Pancreas (tissue), 10 donors: ENCODE data around the gene CTIF. TPM values are rescaled to one million over a fixed set of nuclear protein-coding genes. Genes with fewer than 3 reads are reported as not detected.

Experiments used
- ATAC-seq, 4 donors: fragments of 200-7000 bp; cut with Tn5 transposase; one replicate each; pipeline versions ENCODE4 v1.8.0 to v1.9.1; 2020; ENCODE audit warnings: mild to moderate bottlenecking in 4 of 4, moderate library complexity in 4 of 4
- DNase-seq, 6 donors: peaks; one replicate each; pipeline ENCODE4 v3.0.0-alpha.2; 2020
- FAIRE-seq: peaks from 2 replicates; lab custom pipeline; 2012; peaks lifted over from hg19 to GRCh38; lab: Jason Lieb, UNC
- H3K27ac ChIP-seq, 4 donors: fragments of 200-600 bp; sonication (generic); 1 replicate in 3 of 4; 2 replicates in 1 of 4; pipeline versions ENCODE4 v1.5.0 to v1.8.0; 2020
- H3K27me3 ChIP-seq, 4 donors: fragments of 200-600 bp; one replicate each; pipeline ENCODE4 v1.8.0; 2021
- H3K36me3 ChIP-seq, 3 donors: fragments of 200-600 bp; sonication (generic) in 1 of 3; one replicate each; pipeline versions ENCODE4 v1.5.0 to v1.8.0; 2020 to 2021
- H3K4me1 ChIP-seq, 3 donors: fragments of 200-600 bp; one replicate each; pipeline ENCODE4 v1.8.0; 2021
- H3K4me3 ChIP-seq, 4 donors: fragments of 200-600 bp; sonication (generic) in 2 of 4; one replicate each; pipeline versions ENCODE4 v1.5.0 to v1.8.0; 2020 to 2021
- H3K9me3 ChIP-seq, 4 donors: fragments of 200-600 bp; one replicate each; pipeline ENCODE4 v1.8.0; 2021
- WGBS, 2 donors: extraction: QIAGEN DNeasy Blood & Tissue Kit; methylation state at CpG; one replicate each; pipeline ENCODE4 v1.1.7; 2013; 5-methylcytosine and 5-hydroxymethylcytosine counted together
- intact Hi-C, 3 donors: fragments of 100-400 bp; cut with DNase I; formaldehyde crosslinking; loops; one replicate each; pipeline versions ENCODE4 v1.11.1 to v1.14.2; 2022
- polyA plus RNA-seq, 2 donors: library from polyadenylated mRNA; stranded (reverse); fragments of 200-250 nt; gene quantifications; one replicate each; pipeline ENCODE4 v1.2.3, GENCODE V29; 2013
- total RNA-seq, 6 donors: library from RNA; stranded (reverse); fragmentation: NEBNext Ultra II Directional in 4 of 6; extraction: Animal tissue kit (Norgen Biotek cat#: 25700) in 4 of 6; gene quantifications; one replicate each; pipeline versions ENCODE4 v1.2.1 to v1.2.4, GENCODE V29; 2021 to 2023
- TF ChIP-seq, protein P1 (sequence below), 4 donors: fragments of 200-600 bp; sonication (generic) in 3 of 4; IDR thresholded peaks; one replicate each; pipeline versions ENCODE4 v1.5.0 to v1.8.0; 2021; ENCODE audit warnings: antibody characterized with exemption in 4 of 4
- donor health status: healthy with polysubstance abuse.
- donor health status: DM: no; HTN: no; CAD: no; lungs with moderate emphysema.
- donor health status: DM: no; HTN: no; CAD: no.
- donor health status: control.
- donor health status: control.
- donor health status: Bipolar disorder and iron deficiency.
- donor health status: DM: yes; HTN: yes; CAD: no.
- donor health status: DM: no; HTN: no; CAD: no.
- donor health status: DM: no; HTN: no; CAD: no.
- donor health status: DM: yes; HTN: yes; CAD: no.

Gene CTIF
- total and polyA plus RNA-seq, 8 donors: 15.1 to 27.4 (median 16.7) TPM

DNA sequence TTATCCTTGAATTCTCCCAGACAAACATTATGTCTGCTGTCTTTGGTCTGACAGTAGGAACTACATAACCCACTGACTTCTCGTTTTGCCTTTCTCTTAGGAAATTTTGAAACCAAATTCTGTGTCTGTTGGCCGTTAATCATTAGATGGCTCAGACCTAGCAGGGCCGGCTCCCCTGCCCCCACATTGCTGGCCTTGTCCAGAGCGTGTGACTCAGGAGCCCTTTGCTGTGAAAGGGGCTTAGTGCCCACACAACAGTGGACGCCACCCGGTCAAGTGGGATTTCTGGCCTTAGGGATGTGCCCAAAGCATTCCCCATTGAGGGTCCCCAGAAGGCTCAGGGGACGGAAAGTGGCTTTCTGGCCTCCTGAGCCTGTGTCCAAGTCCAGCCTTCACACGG lies 137.5 kb downstream of the CTIF start:
- FAIRE-seq: no peak
- H3K27ac ChIP-seq: no peak overlapping the region
- no peak overlapping the region for H3K4me3 ChIP-seq
- intact Hi-C loops: loop anchor here in 1 of 3 donors (10.0 kb wide), 1 partner anchor 558 kb away; no protein-coding TSS in a partner anchor
- 69 to 76% methylated on average over 8 of the region's 8 CpGs for WGBS, 2 donors
- TF ChIP-seq, protein P1, sequence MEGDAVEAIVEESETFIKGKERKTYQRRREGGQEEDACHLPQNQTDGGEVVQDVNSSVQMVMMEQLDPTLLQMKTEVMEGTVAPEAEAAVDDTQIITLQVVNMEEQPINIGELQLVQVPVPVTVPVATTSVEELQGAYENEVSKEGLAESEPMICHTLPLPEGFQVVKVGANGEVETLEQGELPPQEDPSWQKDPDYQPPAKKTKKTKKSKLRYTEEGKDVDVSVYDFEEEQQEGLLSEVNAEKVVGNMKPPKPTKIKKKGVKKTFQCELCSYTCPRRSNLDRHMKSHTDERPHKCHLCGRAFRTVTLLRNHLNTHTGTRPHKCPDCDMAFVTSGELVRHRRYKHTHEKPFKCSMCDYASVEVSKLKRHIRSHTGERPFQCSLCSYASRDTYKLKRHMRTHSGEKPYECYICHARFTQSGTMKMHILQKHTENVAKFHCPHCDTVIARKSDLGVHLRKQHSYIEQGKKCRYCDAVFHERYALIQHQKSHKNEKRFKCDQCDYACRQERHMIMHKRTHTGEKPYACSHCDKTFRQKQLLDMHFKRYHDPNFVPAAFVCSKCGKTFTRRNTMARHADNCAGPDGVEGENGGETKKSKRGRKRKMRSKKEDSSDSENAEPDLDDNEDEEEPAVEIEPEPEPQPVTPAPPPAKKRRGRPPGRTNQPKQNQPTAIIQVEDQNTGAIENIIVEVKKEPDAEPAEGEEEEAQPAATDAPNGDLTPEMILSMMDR (IDR thresholded peaks at IDR 0.05): no peak
- no peaks in the 10 kb centered on the region for H3K4me1 ChIP-seq
- no peaks in the 10 kb centered on the region for H3K27me3 ChIP-seq
- H3K9me3 ChIP-seq: no peaks in the 10 kb centered on the region
- no peak for ATAC-seq
- DNase-seq: peak in 1 of 6 donors; percentile 48
- H3K36me3 ChIP-seq: no peaks in the 10 kb centered on the region

DNA sequence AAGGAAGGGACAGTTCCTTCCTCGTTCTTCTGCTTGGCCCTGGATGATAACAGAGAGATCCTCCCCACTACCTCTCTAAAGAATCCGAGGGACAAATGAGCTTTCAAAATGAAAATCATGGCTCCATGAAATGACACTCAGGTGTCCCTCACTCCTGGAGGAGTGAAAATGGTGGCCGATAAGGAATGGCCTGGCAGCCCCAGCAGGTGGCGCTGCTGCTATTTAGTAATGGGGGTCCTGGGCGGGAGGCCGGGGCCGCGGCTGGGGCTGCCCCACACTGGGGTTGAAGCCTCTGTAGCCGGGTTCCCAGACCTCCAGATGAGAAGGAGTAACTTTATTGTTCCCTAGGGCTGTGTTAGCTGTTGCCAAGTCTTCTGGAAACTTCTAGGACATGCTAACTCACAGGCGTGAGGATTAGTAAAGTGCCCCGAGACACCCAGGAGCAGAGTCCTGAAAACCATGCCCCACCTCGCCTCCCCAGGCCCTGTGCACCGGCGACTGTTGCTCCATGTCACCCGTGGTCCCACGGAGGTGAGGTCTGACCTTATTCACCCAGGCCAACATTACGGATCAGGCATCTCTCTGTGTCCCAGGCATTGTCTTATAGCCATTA lies 138.0 kb downstream of the CTIF start:
- peak in 3 of 4 donors; percentile 48 to 55 (median 51) for ATAC-seq
- DNase-seq: peak; percentile 30 to 86 (median 64)
- Histone ChIP-seq H3K9me3 (no peaks in the 10 kb centered on the region), H3K36me3 (no peaks in the 10 kb centered on the region), H3K4me1 (no peaks in the 10 kb centered on the region), H3K27me3 (no peaks in the 10 kb centered on the region), H3K4me3 (no peak overlapping the region), H3K27ac (no peak overlapping the region)
- TF ChIP-seq, protein P1 (IDR thresholded peaks at IDR 0.05): peak; percentile 36 to 67 (median 60)
- intact Hi-C loops: loop anchor here in 1 of 3 donors (10.0 kb wide), 1 partner anchor 558 kb away; no protein-coding TSS in a partner anchor
- FAIRE-seq: no peak
- 44 to 54% methylated on average over 17 of the region's 17 CpGs for WGBS, 2 donors

DNA sequence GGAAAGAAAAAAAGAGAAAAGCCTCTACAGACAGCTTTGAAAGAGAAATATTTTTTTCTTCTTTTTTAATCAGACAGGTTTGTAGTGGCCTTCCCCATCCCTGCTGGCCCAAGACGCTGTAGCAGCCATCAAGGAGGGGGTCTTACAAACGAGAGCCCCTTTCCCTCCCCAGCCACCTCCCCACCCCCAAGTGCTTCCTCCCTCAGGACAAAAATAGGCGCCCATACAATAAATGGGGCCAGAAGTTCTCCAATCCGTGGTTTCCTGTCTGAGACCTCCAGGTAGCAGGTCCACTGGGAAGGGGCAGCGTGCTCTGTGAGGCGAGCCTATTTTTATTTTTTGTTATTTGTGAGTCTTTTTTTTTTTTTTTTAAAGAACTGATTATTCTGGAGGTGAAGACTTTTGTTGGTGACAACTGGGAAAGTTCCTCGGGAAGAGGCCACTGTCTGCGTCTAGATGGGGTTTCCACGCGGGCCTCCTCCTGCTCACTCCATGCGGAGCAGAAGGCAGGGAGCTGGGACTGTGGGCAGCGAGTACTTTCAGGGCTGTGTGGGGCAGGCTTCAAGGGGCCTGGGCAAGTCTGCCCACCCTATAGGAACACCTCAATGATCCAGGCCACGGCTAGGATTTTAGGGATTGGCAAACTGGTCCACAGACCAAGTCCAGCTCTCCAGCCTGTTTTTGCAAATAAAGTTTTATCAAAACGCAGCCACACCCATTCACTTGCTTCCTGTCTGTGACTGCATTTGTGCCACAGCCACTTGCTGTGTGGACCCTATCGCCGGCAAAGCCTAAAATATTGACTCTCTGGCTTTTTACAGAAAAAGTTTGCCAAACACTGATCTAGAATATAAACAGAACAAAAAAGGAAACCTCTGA lies 139.6 kb downstream of the CTIF start:
- no peaks in the 10 kb centered on the region for H3K36me3 ChIP-seq
- FAIRE-seq (no peak), ATAC-seq (no peak), DNase-seq (peak in 1 of 6 donors; percentile 20)
- WGBS, 2 donors: 86 to 91% methylated on average over 16 of the region's 16 CpGs
- TF ChIP-seq, protein P1 (IDR thresholded peaks at IDR 0.05): no peak
- intact Hi-C loops: loop anchor here in 1 of 3 donors (10.0 kb wide), 1 partner anchor 556 kb away; no protein-coding TSS in a partner anchor
- no peaks in the 10 kb centered on the region for H3K9me3 ChIP-seq
- no peaks in the 10 kb centered on the region for H3K4me1 ChIP-seq
- H3K27ac ChIP-seq: no peak overlapping the region
- H3K27me3 ChIP-seq: no peaks in the 10 kb centered on the region
- H3K4me3 ChIP-seq: no peak overlapping the region

DNA sequence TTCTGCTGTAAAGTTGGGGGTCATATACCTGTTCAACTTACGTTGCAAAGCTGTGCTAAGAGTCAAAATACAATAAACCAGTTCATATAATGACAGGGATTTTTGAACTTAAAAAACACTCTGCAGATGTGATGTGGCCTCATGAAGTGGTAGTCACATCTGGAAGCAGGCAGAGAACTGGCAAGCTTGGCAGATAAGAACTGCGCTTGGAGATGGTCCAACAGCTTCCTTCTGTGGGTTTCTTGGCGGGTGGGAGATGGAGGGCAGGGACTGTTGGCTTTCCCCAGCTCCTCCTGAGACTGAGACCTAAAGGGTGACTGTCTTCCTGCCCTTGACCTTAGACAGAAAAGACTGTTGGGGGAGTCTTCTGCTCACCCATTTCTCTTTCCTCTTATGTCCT lies 140.4 kb downstream of the CTIF start:
- FAIRE-seq (no peak), DNase-seq (no peak), ATAC-seq (no peak)
- H3K4me3 ChIP-seq: no peak overlapping the region
- no peaks in the 10 kb centered on the region for H3K27me3 ChIP-seq
- no peaks in the 10 kb centered on the region for H3K9me3 ChIP-seq
- WGBS, 2 donors: 90 to 91% methylated on average over 3 of the region's 3 CpGs
- H3K4me1 ChIP-seq: no peaks in the 10 kb centered on the region
- no peaks in the 10 kb centered on the region for H3K36me3 ChIP-seq
- intact Hi-C loops: loop anchor here in 1 of 3 donors (10.0 kb wide), 1 partner anchor 556 kb away; no protein-coding TSS in a partner anchor
- TF ChIP-seq, protein P1 (IDR thresholded peaks at IDR 0.05): no peak
- no peak overlapping the region for H3K27ac ChIP-seq
